ENCODE data around the gene GJB2. TPM values are rescaled to one million over a fixed set of nuclear protein-coding genes. Genes with fewer than 3 reads are reported as not detected.

The GJB2 gene
- total and polyA plus RNA-seq, 2 of the 4 experiments (the other 2 are of a cell fraction) = under 0.01 to 0.17 TPM

GRCh38 chr13:20142927-20143480 is 49.7 kb downstream of the GJB2 start:
- ATAC-seq (ENCODE audit: low read depth) (no peak), DNase-seq (no peak)
- ChIA-PET POLR2A (ENCODE audit: unreplicated experiment) (no interaction called here), CTCF (interaction anchor here (1.4 kb wide), 1 partner anchor 11 kb away, joined by 3 read pairs; no protein-coding TSS in a partner anchor)
- BruUV-seq (replicated peaks) = no TSS peak
- Histone ChIP-seq H3K9me1 (ENCODE audit: insufficient read depth, low read length) (no peaks in the 10 kb centered on the region), H3K14ac (replicated peaks; ENCODE audit: low read depth, low read length) (no peak overlapping the region), H3K4ac (ENCODE audit: low read depth, low read length) (no peak overlapping the region), H3K23ac (ENCODE audit: low read depth, low read length) (no peak overlapping the region), H3K79me1 (ENCODE audit: low read depth in 1 of 2, low read length in 2 of 2) (no peaks in the 10 kb centered on the region), H3K4me2 (ENCODE audit: low read depth, low read length) (no peak overlapping the region), H3K27ac (ENCODE audit: insufficient read depth, low read length) (no peak overlapping the region), H3K9me3 (ENCODE audit: control insufficient read depth, insufficient read depth, low read length) (no peaks in the 10 kb centered on the region), H3K9ac (ENCODE audit: low read depth, low read length) (no peak overlapping the region), H4K5ac (ENCODE audit: low read depth, low read length) (no peak overlapping the region), H3K18ac (ENCODE audit: low read depth, low read length) (no peak overlapping the region), H3K4me1 (ENCODE audit: control insufficient read depth, insufficient read depth, low read length) (peaks cover 2% of the 10 kb centered on the region; the same call in 1 of the 2 replicates), H2AK9ac (replicated peaks; ENCODE audit: low read depth, low read length, poor library complexity) (no peak overlapping the region), H3K56ac (ENCODE audit: extremely low read depth, insufficient read depth, low read length) (no peak overlapping the region), H2BK120ac (ENCODE audit: low read depth, low read length) (no peak overlapping the region), H3K27me3 (ENCODE audit: control insufficient read depth, insufficient read depth, low read length) (peaks cover 17% of the 10 kb centered on the region), H3K36me3 (ENCODE audit: control insufficient read depth, insufficient read depth, low read length) (peaks cover 1% of the 10 kb centered on the region; the same call in 1 of the 2 replicates), H2BK5ac (ENCODE audit: low read depth, low read length, poor library complexity, severe bottlenecking) (no peak overlapping the region), H3K4me3 (ENCODE audit: insufficient read depth, low read depth, low read length) (no peak overlapping the region), H2AK5ac (ENCODE audit: low read depth, low read length) (no peak overlapping the region), H4K8ac (ENCODE audit: low read depth in 2 of 2, low read length in 2 of 2) (no peak overlapping the region), H2AFZ (replicated peaks; ENCODE audit: low read length, poor library complexity) (no peak overlapping the region), H4K20me1 (ENCODE audit: insufficient read depth, low read length) (no peaks in the 10 kb centered on the region), H2BK20ac (ENCODE audit: low read depth, low read length) (no peak overlapping the region), H2BK15ac (ENCODE audit: low read depth, low read length) (no peak overlapping the region), H4K91ac (ENCODE audit: insufficient read depth, low read depth, low read length) (no peak overlapping the region)
- intact Hi-C loops (cut with micrococcal nuclease) = no loop called here
- dilution Hi-C loops (cut with HindIII; ENCODE audit: low sequenced_read_pairs, unreplicated experiment) = no loop called here
- in situ Hi-C loops (cut with MboI; ENCODE audit: low sequenced_read_pairs) = no loop called here
- TF ChIP-seq NFE2L2 (IDR thresholded peaks at IDR 0.05; ENCODE audit: low read depth, low read length) (no peak), CTCF (conservative IDR thresholded peaks at IDR 0.05; ENCODE audit: low read depth, low read length) (no peak), MAZ (IDR thresholded peaks at IDR 0.05; ENCODE audit: borderline replicate concordance, low read depth, low read length) (no peak), RCOR1 (IDR thresholded peaks at IDR 0.05; ENCODE audit: insufficient replicate concordance, low read length) (no peak), BHLHE40 (IDR thresholded peaks at IDR 0.05; ENCODE audit: low read depth, low read length) (no peak), FOS (IDR thresholded peaks at IDR 0.05; ENCODE audit: low read depth, low read length) (no peak), POLR2A (IDR thresholded peaks at IDR 0.05; ENCODE audit: low read depth, low read length) (no peak), USF2 (IDR thresholded peaks at IDR 0.05; ENCODE audit: low read depth, low read length) (no peak), CHD1 (IDR thresholded peaks at IDR 0.05; ENCODE audit: low read depth, low read length) (no peak), RFX5 (IDR thresholded peaks at IDR 0.05; ENCODE audit: low read depth, low read length) (no peak), RAD21 (IDR thresholded peaks at IDR 0.05; ENCODE audit: low read length) (no peak), MAFK (IDR thresholded peaks at IDR 0.05; ENCODE audit: low read depth, low read length) (no peak), CEBPB (IDR thresholded peaks at IDR 0.05; ENCODE audit: low read depth, low read length) (no peak), MXI1 (IDR thresholded peaks at IDR 0.05; ENCODE audit: borderline replicate concordance, low read depth, low read length) (no peak), ELK1 (IDR thresholded peaks at IDR 0.05; ENCODE audit: borderline replicate concordance, low read depth, low read length) (no peak), SMC3 (IDR thresholded peaks at IDR 0.05; ENCODE audit: low read depth, low read length) (no peak)
- WGBS, 2 experiments (ENCODE audit: extremely low coverage in 2 of 2, insufficient read length in 1 of 2) = 92% methylated on average over 10 of the region's 30 CpGs; no CpG with 5 or more reads in 1 of the 2 experiments
